GM12878 (cell line): ENCODE measurements around the gene HNMT. TPM values are rescaled to one million over a fixed set of nuclear protein-coding genes. Genes with fewer than 3 reads are reported as not detected.

Experiments used
- ATAC-seq: fragments of 200-7000 bp; cut with Tn5 transposase; 3 replicates; pipeline ENCODE4 v1.9.1; 2020; ENCODE audit warnings: mild to moderate bottlenecking, moderate library complexity
- BruUV-seq: library from RNA; stranded (reverse); fragments of 400-500 nt; replicated peaks from 2 replicates; lab custom pipeline; 2021; lab: Mats Ljungman, UMichigan
- CTCF ChIA-PET: fragments of 300-600 bp; sonication (Branson Sonifier 250); formaldehyde crosslinking; extraction: SDS; loops from one replicate; lab custom pipeline; 2021; ENCODE audit warnings: inconsistent platforms; lab: Yijun Ruan, JAX
- POLR2A ChIA-PET: fragments of 350-600 bp; formaldehyde crosslinking; extraction: SDS; loops from one replicate; lab custom pipeline; 2021; ENCODE audit warnings: inconsistent platforms; lab: Charles Lee
- RAD21 ChIA-PET: fragments of 300-600 bp; sonication (Branson Sonifier 250); formaldehyde crosslinking; loops from one replicate; lab custom pipeline; 2023; ENCODE audit warnings: antibody characterized with exemption; ENCODE audit not compliant: unreplicated experiment; lab: Charles Lee
- SMC1A ChIA-PET: fragments of 300-600 bp; sonication (Branson Sonifier 250); formaldehyde crosslinking; loops from one replicate; lab custom pipeline; 2023; ENCODE audit not compliant: unreplicated experiment, uncharacterized antibody; lab: Charles Lee
- DNase-seq: peaks from one replicate; pipeline ENCODE4 v3.0.0-alpha.2; 2011; ENCODE audit warnings: low read depth, low spot score
- FAIRE-seq: peaks from 3 replicates; lab custom pipeline; 2011; peaks lifted over from hg19 to GRCh38; lab: Jason Lieb, UNC
- H2AFZ ChIP-seq: 2 replicates; pipeline ENCODE4 v1.6.0; 2011; ENCODE audit warnings: low read depth, low read length, control low read depth; ENCODE audit not compliant: control insufficient read depth
- H3K27ac ChIP-seq: 2 replicates; pipeline ENCODE4 v1.5.1; 2011; ENCODE audit warnings: control low read depth; ENCODE audit not compliant: control insufficient read depth, insufficient read depth
- H3K27me3 ChIP-seq, 2 experiments: replicated peaks in 1 of 2; 2 replicates each; pipeline versions ENCODE4 v1.6.0 to v1.6.1; 2011; ENCODE audit warnings: low read length in 1 of 2; ENCODE audit not compliant: control insufficient read depth in 2 of 2, insufficient read depth in 2 of 2
- H3K36me3 ChIP-seq, 2 experiments: 2 replicates each; pipeline ENCODE4 v1.5.1; 2011; ENCODE audit warnings: low read length in 1 of 2; ENCODE audit not compliant: control insufficient read depth in 2 of 2, insufficient read depth in 2 of 2
- H3K4me1 ChIP-seq: 2 replicates; pipeline ENCODE4 v1.6.1; 2011; ENCODE audit warnings: mild to moderate bottlenecking, low read length, moderate library complexity, mixed read lengths; ENCODE audit not compliant: control insufficient read depth, insufficient read depth
- H3K4me2 ChIP-seq: 2 replicates; pipeline ENCODE4 v1.6.0; 2011; ENCODE audit warnings: control low read depth; ENCODE audit not compliant: control insufficient read depth, insufficient read depth
- H3K4me3 ChIP-seq: fragments of 200-600 bp; sonication (generic); 2 replicates; pipeline ENCODE4 v1.5.1; 2016
- H3K79me2 ChIP-seq: 2 replicates; pipeline ENCODE4 v1.6.0; 2011; ENCODE audit warnings: low read length; ENCODE audit not compliant: control insufficient read depth, insufficient read depth
- H3K9ac ChIP-seq: 2 replicates; pipeline ENCODE4 v1.8.0; 2011; ENCODE audit warnings: low read length, control low read depth, mixed read lengths; ENCODE audit not compliant: control insufficient read depth, insufficient read depth
- H3K9me3 ChIP-seq: replicated peaks from 3 replicates; pipeline ENCODE4 v1.5.1; 2011; ENCODE audit warnings: mild to moderate bottlenecking, low read length; ENCODE audit not compliant: control insufficient read depth, insufficient read depth
- H4K20me1 ChIP-seq: 2 replicates; pipeline ENCODE4 v1.6.0; 2011; ENCODE audit not compliant: control insufficient read depth, insufficient read depth
- CEBPZ ChIP-seq: fragments of 150-350 bp; IDR thresholded peaks from 2 replicates; pipeline ENCODE4 v1.6.1; 2016; ENCODE audit warnings: low read depth, low read length
- CREB1 ChIP-seq: IDR thresholded peaks from 2 replicates; pipeline ENCODE4 v1.6.1; 2012; ENCODE audit warnings: low read depth, mild to moderate bottlenecking, inconsistent platforms
- CREM ChIP-seq: IDR thresholded peaks from 2 replicates; pipeline ENCODE4 v1.6.1; 2014; ENCODE audit warnings: antibody characterized with exemption, low read depth
- MAX ChIP-seq: IDR thresholded peaks from 2 replicates; pipeline ENCODE4 v1.6.1; 2012; ENCODE audit warnings: low read depth, low read length, improper control_type of control experiment
- MTA2 ChIP-seq: fragments of 450-650 bp; IDR thresholded peaks from 2 replicates; pipeline ENCODE4 v1.6.1; 2016; ENCODE audit warnings: low read depth, mild to moderate bottlenecking, moderate library complexity
- MXI1 ChIP-seq: fragments of 150-350 bp; IDR thresholded peaks from 2 replicates; pipeline ENCODE4 v1.6.1; 2011; ENCODE audit warnings: low read depth, mild to moderate bottlenecking, inconsistent platforms, low read length, improper control_type of control experiment
- MYC ChIP-seq: IDR thresholded peaks from 2 replicates; pipeline ENCODE4 v1.6.1; 2011; ENCODE audit warnings: mild to moderate bottlenecking, low read length, moderate library complexity, inconsistent platforms; ENCODE audit not compliant: insufficient read depth, insufficient replicate concordance, insufficient read length, severe bottlenecking
- NR2C2 ChIP-seq: IDR thresholded peaks from 2 replicates; pipeline ENCODE4 v1.6.1; 2011; ENCODE audit warnings: borderline replicate concordance, low read depth; ENCODE audit not compliant: control insufficient read depth, insufficient read length
- NR2F1 ChIP-seq: fragments of 450-650 bp; conservative IDR thresholded peaks from 2 replicates; pipeline ENCODE4 v1.6.1; 2017; ENCODE audit warnings: mild to moderate bottlenecking
- NRF1 ChIP-seq: conservative IDR thresholded peaks from 2 replicates; pipeline ENCODE4 v1.6.1; 2011; ENCODE audit warnings: mild to moderate bottlenecking, low read depth, low read length, improper control_type of control experiment
- POLR2A ChIP-seq: IDR thresholded peaks from 2 replicates; pipeline ENCODE4 v1.6.1; 2011; ENCODE audit warnings: low read depth, mild to moderate bottlenecking, low read length
- POLR2AphosphoS2 ChIP-seq: IDR thresholded peaks from 2 replicates; pipeline ENCODE4 v1.6.1; 2011; ENCODE audit warnings: low read depth, mild to moderate bottlenecking, low read length, improper control_type of control experiment, moderate library complexity
- RAD51 ChIP-seq: fragments of 450-650 bp; IDR thresholded peaks from 2 replicates; pipeline ENCODE4 v1.6.1; 2016; ENCODE audit warnings: moderate library complexity, mild to moderate bottlenecking, inconsistent platforms
- RCOR1 ChIP-seq: conservative IDR thresholded peaks from 2 replicates; pipeline ENCODE4 v1.6.1; 2012; ENCODE audit warnings: low read depth, low read length, improper control_type of control experiment
- RELB ChIP-seq: fragments of 450-650 bp; IDR thresholded peaks from 2 replicates; pipeline ENCODE4 v1.6.1; 2017; ENCODE audit warnings: low read depth, mild to moderate bottlenecking, moderate library complexity
- RFX5 ChIP-seq: IDR thresholded peaks from 2 replicates; pipeline ENCODE4 v1.6.1; 2011; ENCODE audit warnings: low read depth, low read length, improper control_type of control experiment
- RUNX3 ChIP-seq: IDR thresholded peaks from 2 replicates; pipeline ENCODE4 v1.6.1; 2012; ENCODE audit warnings: low read length, inconsistent platforms
- SMC3 ChIP-seq: IDR thresholded peaks from 2 replicates; pipeline ENCODE4 v1.6.1; 2011; ENCODE audit warnings: low read length, improper control_type of control experiment, borderline replicate concordance
- USF1 ChIP-seq: IDR thresholded peaks from 2 replicates; pipeline ENCODE4 v1.6.1; 2011; ENCODE audit warnings: borderline replicate concordance, low read depth, mild to moderate bottlenecking, moderate library complexity, mixed read lengths, low read length; ENCODE audit not compliant: insufficient read depth; ENCODE audit errors: extremely low read length
- ZBED1 ChIP-seq: IDR thresholded peaks from 2 replicates; pipeline ENCODE4 v1.6.1; 2016; ENCODE audit warnings: borderline replicate concordance
- WGBS: methylation state at CpG from one replicate; pipeline ENCODE4 v1.1.6; 2016; ENCODE audit warnings: low lambda C conversion rate; ENCODE audit not compliant: insufficient replicate concordance, insufficient coverage; ENCODE audit errors: missing lambda C conversion rate; 5-methylcytosine and 5-hydroxymethylcytosine counted together
- in situ Hi-C: fragments of 300-500 bp; cut with MboI; formaldehyde crosslinking; loops from 9 replicates; pipeline ENCODE4 v1.14.3; 2018; ENCODE audit warnings: mixed read lengths
- intact Hi-C: fragments of 100-400 bp; cut with micrococcal nuclease; formaldehyde crosslinking; loops from one replicate; pipeline ENCODE4 v1.14.2; 2022; ENCODE audit not compliant: unreplicated experiment
- polyA plus RNA-seq, 11 experiments: library from polyadenylated mRNA; depleted of rRNA in 4 of 11; unstranded in 6 of 11; stranded (reverse) in 5 of 11; fragments of >200 nt; fragmentation: Nextera tagmentation in 4 of 11; fragmentation: Illumina TruSeq in 1 of 11; extraction: Ambion mirVana in 4 of 11; extraction: Trizol in 1 of 11; gene quantifications; 1 replicate in 1 of 11; 2 replicates in 10 of 11; pipeline versions ENCODE4 v1.2.1 to v1.2.3, GENCODE V29; 2011 to 2016; ENCODE audit warnings: inconsistent platforms in 2 of 11, missing spikeins in 2 of 11, low read depth in 1 of 11
- total RNA-seq, 4 experiments: library from RNA; depleted of rRNA in 3 of 4; stranded (reverse); fragments of >200 nt in 3 of 4; fragmentation: Illumina TruSeq in 1 of 4; extraction: Trizol in 1 of 4; gene quantifications; 2 replicates each; pipeline versions ENCODE4 v1.2.1 to v1.2.3, GENCODE V29; 2013 to 2021

The HNMT gene
- total and polyA plus RNA-seq, 10 of the 15 experiments (the other 5 are each of a cell fraction or from before 2014, with no cell fraction given): not detected

GRCh38 chr2:138036522-138036921 is 72.2 kb downstream of the HNMT start (continued):
- TF ChIP-seq RELB (no peak), ZBED1 (no peak), POLR2AphosphoS2 (no peak), MAX (no peak), MYC (no peak)
- TF ChIP-seq, all 136 proteins: peak for 0

- CTCF ChIA-PET: interaction anchor here (0.7 kb wide), 1 partner anchor 58 kb away, joined by 3 read pairs; no protein-coding TSS in a partner anchor
- intact Hi-C loops: no loop called here
- no peaks in the 10 kb centered on the region for H4K20me1 ChIP-seq
- no peak overlapping the region for H3K4me2 ChIP-seq
- no peak for TF ChIP-seq NR2C2
- no peak for TF ChIP-seq RCOR1
- no peak for TF ChIP-seq USF1
- no peak for TF ChIP-seq CEBPZ
- no peak for TF ChIP-seq CREM
- no peak for TF ChIP-seq NRF1
- TF ChIP-seq NR2F1: no peak
- TF ChIP-seq RFX5: no peak
- TF ChIP-seq MTA2: no peak
- no peak for TF ChIP-seq RUNX3
- TF ChIP-seq POLR2A: no peak
- no peak for TF ChIP-seq RAD51
- TF ChIP-seq CREB1: no peak
- no peak for TF ChIP-seq SMC3
- no peak for TF ChIP-seq MXI1
- no peak overlapping the region for H3K4me3 ChIP-seq
- no peaks in the 10 kb centered on the region for H3K27me3 ChIP-seq
- in situ Hi-C loops: no loop called here
- BruUV-seq: no TSS peak
- WGBS: 94% methylated on average over 2 of the region's 2 CpGs
- H3K27ac ChIP-seq: no peak overlapping the region
- no peaks in the 10 kb centered on the region for H3K9me3 ChIP-seq
- POLR2A ChIA-PET: no interaction called here
- RAD21 ChIA-PET: no interaction called here
- H3K36me3 ChIP-seq: no peaks in the 10 kb centered on the region
- no peaks in the 10 kb centered on the region for H3K4me1 ChIP-seq
- ATAC-seq (no peak), DNase-seq (no peak), FAIRE-seq (no peak)
- H2AFZ ChIP-seq: no peak overlapping the region
- SMC1A ChIA-PET: interaction anchor here (1.1 to 1.2 kb wide), 2 partner anchors 10 to 43 kb away, joined by 3 read pairs; no protein-coding TSS in a partner anchor
- no peak overlapping the region for H3K9ac ChIP-seq
- no peaks in the 10 kb centered on the region for H3K79me2 ChIP-seq
Measured at GRCh38 chr2:138037090-138037489, 72.8 kb downstream of the HNMT start.
